ENCODE data around the gene PRDX5.

Gene PRDX5

GRCh38 chr11:64348383-64349024 lies 30.6 kb downstream of the PRDX5 start (continued):
- no peak for TF ChIP-seq OSR1 (CRISPR knock-in tag; IDR thresholded peaks at IDR 0.05)
- no peak for TF ChIP-seq PATZ1 (CRISPR knock-in tag; IDR thresholded peaks at IDR 0.05; ENCODE audit: borderline replicate concordance)
- TF ChIP-seq ESRRG (CRISPR knock-in tag; IDR thresholded peaks at IDR 0.05) = no peak
- no peak for TF ChIP-seq ISL1 (CRISPR knock-in tag; IDR thresholded peaks at IDR 0.05)
- TF ChIP-seq ZNF8 (CRISPR knock-in tag; IDR thresholded peaks at IDR 0.05) = no peak
- TF ChIP-seq ZFP30 (CRISPR knock-in tag; IDR thresholded peaks at IDR 0.05) = no peak
- no peak for TF ChIP-seq CSDC2 (CRISPR knock-in tag; IDR thresholded peaks at IDR 0.05)
- no peak for TF ChIP-seq POU6F1 (CRISPR knock-in tag; IDR thresholded peaks at IDR 0.05; ENCODE audit: borderline replicate concordance, low read depth)
- no peak for TF ChIP-seq ZC3H10 (CRISPR knock-in tag; IDR thresholded peaks at IDR 0.05)

- no peak for ATAC-seq
- TF ChIP-seq ISL1 (CRISPR knock-in tag; IDR thresholded peaks at IDR 0.05) (no peak), CREB5 (CRISPR knock-in tag; IDR thresholded peaks at IDR 0.05; ENCODE audit: low read depth) (no peak), POU6F1 (CRISPR knock-in tag; IDR thresholded peaks at IDR 0.05; ENCODE audit: borderline replicate concordance, low read depth) (no peak), ARNTL (CRISPR knock-in tag; IDR thresholded peaks at IDR 0.05; ENCODE audit: borderline replicate concordance, low read depth) (no peak), RARB (CRISPR knock-in tag; IDR thresholded peaks at IDR 0.05) (no peak), ZFP30 (CRISPR knock-in tag; IDR thresholded peaks at IDR 0.05) (no peak), ZC3H10 (CRISPR knock-in tag; IDR thresholded peaks at IDR 0.05) (no peak), ZNF70 (CRISPR knock-in tag; IDR thresholded peaks at IDR 0.05) (no peak), PPARA (CRISPR knock-in tag; IDR thresholded peaks at IDR 0.05; ENCODE audit: borderline replicate concordance) (no peak), TSHZ2 (CRISPR knock-in tag; IDR thresholded peaks at IDR 0.05) (no peak), CSRNP3 (CRISPR knock-in tag; IDR thresholded peaks at IDR 0.05) (no peak), CSDC2 (CRISPR knock-in tag; IDR thresholded peaks at IDR 0.05) (no peak), ZNF8 (CRISPR knock-in tag; IDR thresholded peaks at IDR 0.05) (no peak), ESRRG (CRISPR knock-in tag; IDR thresholded peaks at IDR 0.05) (no peak), BACH2 (CRISPR knock-in tag; IDR thresholded peaks at IDR 0.05; ENCODE audit: borderline replicate concordance) (no peak)
Observed at GRCh38 chr11:64349025-64349387, 31.1 kb downstream of the PRDX5 start.

GRCh38 chr11:64349404-64349803 lies 31.5 kb downstream of the PRDX5 start:
- no peak for ATAC-seq
- TF ChIP-seq BACH2 (CRISPR knock-in tag; IDR thresholded peaks at IDR 0.05; ENCODE audit: borderline replicate concordance) (no peak), ARNTL (CRISPR knock-in tag; IDR thresholded peaks at IDR 0.05; ENCODE audit: borderline replicate concordance, low read depth) (no peak), PATZ1 (CRISPR knock-in tag; IDR thresholded peaks at IDR 0.05; ENCODE audit: borderline replicate concordance) (no peak), ZFP3 (CRISPR knock-in tag; IDR thresholded peaks at IDR 0.05) (0 out of 2 replicates have a peak, but pooled peaks have one; percentile 58)

Measured in SK-N-SH treated with all-trans-retinoic acid at 6 μM for 48 hours (cell line).